SIG-M5 (cell line): ENCODE measurements around the gene EWSR1.
"Not testable (repeated sequence)": the region's sequence is repeated elsewhere in the genome, so short reads cannot be mapped to it uniquely, and the experiment has no call there.

Experiments
- DNase-seq: peaks from one replicate; lab custom pipeline; 2025; lab: John Stamatoyannopoulos, UW

EWSR1 gene

DNA sequence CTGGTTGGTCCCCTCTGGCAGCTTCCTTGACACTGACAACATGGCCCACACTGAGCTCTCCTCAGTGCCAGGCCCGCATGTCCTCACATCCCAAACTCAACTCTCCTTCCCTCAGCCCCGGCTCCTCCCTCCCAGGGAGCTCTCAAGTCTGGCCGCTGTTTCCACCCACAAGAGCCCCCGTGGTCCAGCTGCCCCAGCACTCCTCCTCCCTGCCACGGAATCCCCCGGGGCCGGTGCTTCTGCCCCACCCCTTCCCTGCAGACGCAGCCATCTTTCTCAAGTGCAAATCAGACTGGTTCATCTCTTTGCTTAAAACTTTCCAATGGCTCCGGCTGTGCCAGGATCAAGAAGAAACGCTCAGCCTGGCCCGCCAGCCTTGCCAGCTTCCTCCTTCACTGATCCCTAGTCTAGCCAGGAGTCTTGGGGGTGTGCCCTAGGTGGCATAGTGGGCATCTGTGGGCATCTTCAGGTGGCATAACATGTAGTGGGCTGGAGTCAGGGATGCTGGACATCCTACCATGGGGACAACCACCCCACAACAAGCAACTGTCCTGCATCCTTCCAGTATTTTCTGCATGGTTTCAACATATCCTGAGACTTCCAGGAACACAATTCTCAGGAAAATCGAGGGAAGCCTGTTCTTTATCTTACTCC is 69.7 kb downstream of the EWSR1 start:
- no peak for DNase-seq

DNA sequence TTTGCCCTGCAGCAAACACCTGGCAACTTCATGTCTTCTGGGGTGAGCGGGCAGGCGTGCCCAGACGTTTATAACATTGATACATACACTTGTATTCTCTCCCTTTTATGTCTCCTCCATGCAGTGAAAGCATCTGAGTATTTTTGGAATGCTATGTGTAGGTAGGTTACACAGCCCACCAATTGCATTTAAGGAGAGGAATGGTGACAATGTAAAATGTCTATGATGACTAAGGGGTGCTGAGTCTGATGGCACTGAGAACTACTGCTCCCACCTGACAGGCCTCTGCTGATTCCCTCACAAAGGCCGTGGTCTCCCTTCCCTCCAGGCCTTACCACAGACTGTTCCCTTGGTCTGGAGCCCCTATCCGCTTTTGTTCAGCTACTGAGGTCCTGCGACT is 70.3 kb downstream of the EWSR1 start:
- DNase-seq, result no peak

DNA sequence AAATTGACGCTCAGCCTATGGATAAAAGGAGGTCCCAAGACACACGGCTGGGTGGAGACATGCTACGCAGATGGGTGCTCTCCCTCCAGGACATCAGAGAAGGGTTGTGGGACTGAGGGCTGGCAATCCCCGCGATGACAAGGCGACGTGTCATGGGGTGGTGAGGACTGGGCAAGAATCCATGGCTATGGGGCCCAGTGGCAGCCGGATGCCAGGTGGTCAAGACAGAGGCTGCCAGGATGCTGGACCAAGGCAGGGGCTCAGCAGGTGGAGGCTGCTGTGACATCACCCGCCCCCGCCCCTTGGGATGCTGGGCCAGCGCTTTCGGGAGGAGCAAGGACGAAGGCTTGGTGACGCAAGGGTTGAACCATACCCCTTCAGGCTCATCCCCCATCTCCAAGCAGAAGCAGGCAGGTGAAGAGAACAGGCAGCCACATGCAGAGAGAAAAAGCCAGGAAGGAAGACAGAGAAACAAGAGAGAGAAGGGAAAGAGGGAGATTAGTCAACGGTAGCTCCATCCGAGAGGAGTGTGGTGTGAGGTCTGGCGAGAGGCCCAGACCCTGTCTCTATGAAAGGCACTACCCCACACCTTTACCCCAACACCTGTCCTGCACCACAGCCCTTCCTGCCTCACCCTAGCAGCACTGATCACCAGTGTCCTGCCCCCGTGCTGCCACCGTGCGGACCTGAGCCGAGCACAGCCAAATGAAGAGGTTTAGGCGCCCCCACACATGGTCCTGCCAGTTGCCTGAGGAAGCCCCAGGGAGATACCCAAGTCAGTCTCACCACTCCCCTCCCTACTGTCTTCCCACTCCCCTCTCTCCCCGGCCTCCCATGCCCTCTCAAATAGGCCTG is 71.5 kb downstream of the EWSR1 start:
- no peak for DNase-seq

DNA sequence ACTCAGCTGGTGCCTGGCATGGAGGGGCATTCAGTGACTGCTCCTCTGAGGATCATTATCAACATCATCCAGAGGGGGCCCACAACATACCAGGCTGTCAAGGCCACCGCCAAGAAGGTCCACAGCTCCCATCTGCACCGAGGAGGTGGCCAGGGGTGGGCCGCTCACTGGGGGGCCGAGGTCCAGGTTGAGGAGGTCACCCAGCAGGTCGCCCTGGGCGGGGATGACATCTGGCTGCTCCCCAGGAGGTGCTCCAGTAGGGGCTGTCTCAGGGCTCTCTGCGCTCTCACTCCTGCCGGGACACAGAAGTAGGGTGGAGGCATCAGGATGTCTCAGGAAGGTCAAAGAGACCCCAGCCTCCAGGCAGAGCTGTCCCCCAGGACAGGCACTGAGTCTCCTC is 72.5 kb downstream of the EWSR1 start:
- DNase-seq, result no peak

DNA sequence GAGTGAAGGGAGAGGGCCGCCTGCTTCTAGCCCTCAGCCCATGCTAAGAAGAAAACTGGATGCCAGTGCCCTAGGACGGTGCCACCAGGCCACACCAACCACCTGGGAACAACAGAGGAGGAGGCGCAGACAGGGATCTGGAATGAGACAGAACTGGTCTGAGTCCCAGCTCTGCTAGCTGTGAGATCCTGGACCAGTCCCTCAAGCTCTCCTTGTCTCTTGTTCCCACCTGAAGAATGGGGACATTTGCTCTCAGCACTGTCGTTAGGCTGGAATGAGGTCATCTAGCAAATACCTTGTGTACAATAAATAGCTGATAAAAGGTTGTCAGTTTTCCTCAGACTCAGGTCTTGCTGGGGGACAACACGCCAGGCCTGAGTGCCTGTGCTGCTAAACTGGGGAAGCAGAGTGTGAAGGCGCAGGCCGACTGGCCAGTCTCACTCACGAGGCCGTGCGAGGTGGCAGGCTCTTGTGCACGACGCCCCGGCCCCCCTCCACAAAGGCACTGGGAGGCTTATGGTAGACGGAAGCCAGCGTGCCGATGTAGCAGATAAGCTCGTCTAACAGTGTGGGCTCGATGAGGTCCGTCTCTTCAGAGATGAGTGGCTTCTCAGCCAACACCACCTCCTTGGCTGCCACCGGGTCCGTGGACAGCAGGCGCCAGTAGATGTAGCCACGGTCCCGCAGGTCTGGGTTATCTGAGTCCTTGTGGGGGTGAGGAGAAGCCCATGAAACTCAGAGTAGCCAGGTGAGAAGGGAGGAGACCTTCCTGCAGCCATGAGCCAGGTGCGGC is 73.2 kb downstream of the EWSR1 start:
- no peak for DNase-seq

DNA sequence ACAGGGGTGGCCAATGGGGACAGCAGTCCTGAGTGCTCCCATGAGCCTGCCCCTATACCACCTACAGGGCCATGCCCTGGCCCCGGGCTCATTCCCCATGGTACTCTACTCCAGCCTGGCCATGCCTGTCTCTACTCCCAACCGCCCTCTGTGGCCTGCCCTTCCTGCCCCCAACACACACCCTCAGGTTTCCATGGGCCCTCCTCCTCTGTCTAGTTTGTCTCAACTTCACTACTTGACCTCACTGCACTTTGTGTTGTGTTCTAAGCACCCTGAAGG is 73.7 kb downstream of the EWSR1 start:
- DNase-seq, result no peak

DNA sequence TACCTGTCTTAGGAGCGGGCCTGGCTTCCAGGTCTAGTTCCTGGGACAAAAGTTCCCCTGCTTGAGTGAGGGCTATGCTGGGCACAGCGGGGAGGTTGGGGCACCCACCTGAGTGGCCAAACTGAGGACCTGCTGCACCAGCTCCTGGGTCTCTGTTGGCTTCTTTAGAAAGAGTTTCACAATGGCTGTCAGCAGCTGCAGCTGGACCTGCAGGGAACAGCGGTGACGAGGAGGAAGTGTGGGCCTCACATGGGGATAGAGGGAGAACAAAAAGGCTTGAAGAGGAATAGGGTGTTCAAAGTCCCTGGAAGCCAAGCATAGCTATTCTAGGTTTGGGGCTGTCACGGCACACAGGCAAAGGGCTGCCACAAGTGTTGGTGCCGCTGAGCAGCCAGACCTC is 74.1 kb downstream of the EWSR1 start:
- no peak for DNase-seq

DNA sequence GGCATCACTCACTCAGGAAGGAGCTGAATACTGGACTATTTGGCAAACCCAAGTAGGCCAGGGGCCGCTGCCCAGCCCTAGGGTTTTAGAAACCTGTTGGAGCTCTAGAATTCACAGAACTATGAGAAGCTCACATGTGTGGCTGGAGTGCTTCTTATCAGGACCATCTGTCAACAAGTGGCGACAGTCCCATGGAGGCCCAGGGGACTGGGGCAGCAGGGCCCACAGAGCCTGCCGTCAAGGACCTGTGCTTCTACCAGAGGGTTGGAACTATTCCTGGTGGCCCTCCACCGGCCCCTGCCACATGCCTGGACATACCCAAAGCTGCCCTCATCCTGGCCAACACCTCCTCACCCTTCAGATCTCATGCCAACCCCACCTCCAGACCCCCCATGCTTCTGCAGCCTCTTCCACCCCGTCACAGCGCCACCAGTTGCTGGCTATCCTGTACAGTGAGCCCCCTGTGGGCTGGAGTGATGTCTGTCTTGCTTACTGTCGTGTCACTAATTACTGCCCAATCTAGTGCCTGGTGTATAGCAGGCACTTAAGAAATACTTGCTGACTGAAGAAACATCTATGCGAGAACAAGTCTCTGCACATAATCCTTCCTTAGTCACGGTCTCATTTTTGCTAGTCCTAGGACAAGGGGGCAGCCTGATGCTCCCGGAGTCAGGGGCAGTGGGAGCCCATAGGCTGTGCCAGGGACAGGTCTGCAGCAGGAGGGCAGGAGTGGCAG is 74.7 kb downstream of the EWSR1 start:
- no peak for DNase-seq

DNA sequence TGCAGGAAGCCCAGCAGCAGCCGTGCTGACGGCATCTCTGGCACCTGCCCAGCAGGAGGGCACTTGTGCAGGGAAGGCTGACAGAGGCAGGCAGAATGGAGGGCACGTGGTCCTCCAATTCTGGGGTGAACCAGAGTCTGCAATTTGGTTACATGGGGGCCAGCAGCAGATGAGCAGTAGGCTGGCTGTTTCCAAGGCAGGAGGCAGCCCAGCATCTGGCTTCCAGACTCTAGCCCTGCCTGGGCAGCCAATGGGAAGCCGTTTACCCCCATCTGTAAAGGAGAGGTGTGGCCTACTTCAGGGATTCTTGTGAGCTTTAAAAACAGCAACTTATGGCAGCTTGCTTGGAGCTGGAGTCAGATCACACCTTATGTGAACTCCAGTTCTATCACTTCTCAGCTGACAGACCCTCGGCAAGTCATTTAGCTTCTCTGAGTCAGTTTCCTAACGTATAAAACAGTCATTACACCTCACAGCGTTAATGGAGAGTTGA is 75.3 kb downstream of the EWSR1 start:
- no peak for DNase-seq

DNA sequence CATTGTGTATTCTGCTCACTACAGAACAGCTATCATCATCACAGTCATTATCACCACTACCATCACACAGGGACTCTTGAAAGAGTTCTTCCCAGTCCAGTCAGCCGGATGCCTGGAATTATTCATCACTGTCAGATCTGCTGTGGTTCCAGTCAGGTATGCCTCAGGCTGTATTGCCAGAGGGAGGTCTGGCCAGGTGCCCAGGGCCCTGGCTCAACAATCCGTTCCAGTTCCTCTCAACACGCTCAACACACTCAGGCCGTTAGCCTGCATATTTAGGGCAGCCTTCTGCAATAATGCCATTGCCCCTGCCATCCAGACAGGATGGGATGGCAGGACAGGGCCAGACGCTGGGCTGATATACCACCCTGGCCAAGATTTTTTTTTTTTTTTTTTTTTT is 76.1 kb downstream of the EWSR1 start:
- no peak for DNase-seq

DNA sequence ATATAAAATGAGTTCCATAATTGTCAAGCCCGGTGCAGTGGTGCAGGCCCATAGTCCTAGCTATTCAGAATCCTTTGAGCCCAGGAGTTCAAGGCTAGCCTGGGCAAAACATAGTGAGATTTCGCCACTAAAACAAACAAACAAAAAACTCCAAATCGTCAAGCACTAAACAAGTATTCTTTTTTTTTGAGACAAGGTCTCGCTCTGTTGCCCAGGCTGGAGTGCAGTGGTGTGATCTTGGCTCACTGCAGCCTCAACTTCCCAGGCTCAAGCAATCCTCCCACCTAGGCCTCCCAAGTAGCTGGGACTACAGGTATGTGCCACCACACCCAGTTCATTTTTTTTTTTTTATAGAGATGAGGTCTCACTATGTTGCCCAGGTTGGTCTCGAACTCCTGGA is 76.8 kb downstream of the EWSR1 start:
- DNase-seq, result not testable (repeated sequence)

DNA sequence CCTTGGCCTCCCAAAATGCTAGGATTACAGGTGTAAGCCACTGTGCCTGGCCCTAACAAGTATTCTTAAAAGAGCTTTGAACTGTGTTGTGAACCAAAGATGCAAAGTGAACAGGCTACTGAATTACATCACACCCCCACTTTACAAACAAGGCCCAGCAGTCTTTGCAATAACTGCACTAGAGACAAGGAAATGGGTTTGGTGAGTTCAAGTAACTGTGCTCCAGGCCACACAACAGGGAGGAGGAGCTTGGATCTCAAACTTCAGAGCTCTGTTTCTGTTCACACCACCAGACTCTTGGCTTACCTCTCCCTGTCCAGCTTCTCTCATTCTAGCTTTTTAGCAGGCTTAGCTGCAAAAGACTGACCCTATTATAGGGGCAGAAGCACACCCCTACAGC is 77.9 kb downstream of the EWSR1 start:
- no peak for DNase-seq

DNA sequence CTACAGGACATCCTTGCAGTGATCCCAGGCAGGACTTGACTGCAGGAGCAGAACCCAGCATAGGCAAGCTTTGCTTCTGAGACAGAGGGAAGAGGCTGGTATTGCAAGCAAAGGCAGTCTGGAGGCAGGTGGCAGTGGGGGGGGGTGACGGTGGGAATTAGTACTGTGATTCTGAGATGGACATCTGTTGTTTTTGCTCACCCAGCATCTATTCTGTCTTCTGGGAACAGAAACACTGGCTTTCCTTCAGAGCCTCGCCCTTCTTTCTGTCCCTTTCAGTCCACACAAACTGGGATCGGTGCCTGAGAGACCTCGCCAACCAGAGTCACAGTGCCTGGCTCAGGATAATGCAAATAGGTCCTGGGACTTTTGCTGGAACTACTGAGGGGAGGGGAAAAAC is 78.6 kb downstream of the EWSR1 start:
- DNase-seq, result no peak

DNA sequence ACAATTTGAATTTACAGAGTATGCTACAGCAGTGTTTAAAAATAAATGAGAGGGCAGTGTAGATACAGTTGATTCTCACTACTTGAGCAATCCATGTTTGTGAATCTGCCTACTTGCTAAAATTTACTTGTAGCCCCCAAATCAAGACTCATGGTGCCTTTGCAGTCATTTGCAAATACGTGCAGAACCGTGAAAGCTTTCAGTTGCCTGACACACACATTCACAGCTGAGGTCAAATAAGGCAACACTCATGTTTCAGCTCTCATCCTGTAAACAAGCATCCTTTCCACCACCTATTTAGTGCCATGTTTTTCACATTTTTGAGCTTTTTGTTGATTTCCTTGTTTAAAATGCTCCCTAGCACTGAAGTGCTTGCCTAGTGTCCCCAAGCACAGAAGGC is 80.0 kb downstream of the EWSR1 start:
- no peak for DNase-seq

DNA sequence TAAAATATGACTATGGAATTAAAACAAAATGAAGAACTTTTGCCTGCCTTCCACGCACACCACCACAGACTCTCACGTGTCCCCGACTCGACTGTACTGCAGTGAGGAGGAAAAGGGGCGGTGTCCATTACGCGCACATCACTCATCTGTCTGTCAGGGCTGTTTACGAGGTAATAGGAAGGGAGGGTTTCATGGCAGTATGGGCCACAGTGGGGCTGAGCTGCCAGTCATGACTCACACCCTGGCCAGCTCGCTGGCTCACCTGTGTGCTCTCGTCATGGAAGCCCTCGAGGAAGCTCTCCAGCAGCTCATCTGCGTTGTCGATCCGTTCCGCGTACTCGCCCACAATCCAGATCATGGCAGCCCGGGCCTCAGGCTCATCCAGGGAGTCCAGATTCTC is 80.9 kb downstream of the EWSR1 start:
- no peak for DNase-seq
